ENCODE measurements around the gene RAB40B. TPM values are rescaled to one million over a fixed set of nuclear protein-coding genes. Genes with fewer than 3 reads are reported as not detected.

The RAB40B gene
- total RNA-seq, 3 donors from 2014 or later (not counting 1 experiment from before 2014, with no cell fraction given), result 3.7 to 7.3 (median 4.0) TPM

DNA sequence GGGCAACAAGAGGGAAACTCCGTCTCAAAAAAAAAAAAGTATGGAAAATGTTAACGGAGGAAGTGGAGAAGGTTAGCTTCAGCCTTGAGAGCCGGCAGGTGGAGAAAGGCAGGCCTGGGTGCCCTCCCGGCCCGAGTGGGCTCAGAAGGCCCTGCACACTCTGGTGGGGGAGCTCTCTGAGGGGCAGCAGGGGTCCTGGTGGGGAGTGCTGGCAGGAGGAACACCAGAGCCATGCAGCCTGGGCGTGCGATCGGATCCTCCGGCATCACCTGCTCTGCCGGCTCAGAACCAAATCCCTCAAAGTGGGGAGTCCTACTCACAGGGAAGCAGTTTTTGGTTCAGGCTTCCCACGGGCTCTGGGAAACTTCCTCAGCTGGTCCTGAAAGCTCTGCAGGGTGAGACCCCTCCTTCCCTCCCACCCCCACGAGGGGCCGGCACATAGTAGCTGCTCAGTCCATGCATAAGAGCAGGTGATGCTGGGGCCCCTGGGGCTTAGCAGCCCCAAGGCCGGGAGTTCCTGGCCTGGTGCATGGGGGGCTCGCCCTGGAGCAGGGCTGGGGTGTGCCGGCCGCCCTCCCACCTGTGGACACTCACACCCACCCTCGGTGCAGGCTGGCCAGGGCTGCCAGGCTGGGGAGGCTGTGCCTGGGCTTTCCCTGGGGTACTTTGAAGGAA lies 38.1 kb upstream of the RAB40B start:
- ATAC-seq, result no peak
- Mint-ChIP-seq H3K4me3 (no peak overlapping the region), H3K4me1 (peaks cover 0 to 5% of the 10 kb centered on the region in 2 donors), H3K27me3 (ENCODE audit: low read depth in 2 of 2) (peaks cover 0 to 2% of the 10 kb centered on the region in 2 donors), H3K9me3 (peaks cover 0 to 5% of the 10 kb centered on the region in 2 donors), H3K36me3 (peaks cover 14% of the 10 kb centered on the region), H3K27ac (no peak overlapping the region)
- no peak overlapping the region for H3K4me3 ChIP-seq (ENCODE audit: low read length)
- H3K4me1 ChIP-seq (ENCODE audit: control insufficient read depth, insufficient read depth, low read length), result peaks cover 11% of the 10 kb centered on the region
- H3K9me3 ChIP-seq (ENCODE audit: control insufficient read depth, insufficient read depth, low read length), result peaks cover 6% of the 10 kb centered on the region
- H3K27ac ChIP-seq (ENCODE audit: low read length), result no peak overlapping the region
- intact Hi-C loops (cut with micrococcal nuclease), result no loop called here
- TF ChIP-seq, protein P1, sequence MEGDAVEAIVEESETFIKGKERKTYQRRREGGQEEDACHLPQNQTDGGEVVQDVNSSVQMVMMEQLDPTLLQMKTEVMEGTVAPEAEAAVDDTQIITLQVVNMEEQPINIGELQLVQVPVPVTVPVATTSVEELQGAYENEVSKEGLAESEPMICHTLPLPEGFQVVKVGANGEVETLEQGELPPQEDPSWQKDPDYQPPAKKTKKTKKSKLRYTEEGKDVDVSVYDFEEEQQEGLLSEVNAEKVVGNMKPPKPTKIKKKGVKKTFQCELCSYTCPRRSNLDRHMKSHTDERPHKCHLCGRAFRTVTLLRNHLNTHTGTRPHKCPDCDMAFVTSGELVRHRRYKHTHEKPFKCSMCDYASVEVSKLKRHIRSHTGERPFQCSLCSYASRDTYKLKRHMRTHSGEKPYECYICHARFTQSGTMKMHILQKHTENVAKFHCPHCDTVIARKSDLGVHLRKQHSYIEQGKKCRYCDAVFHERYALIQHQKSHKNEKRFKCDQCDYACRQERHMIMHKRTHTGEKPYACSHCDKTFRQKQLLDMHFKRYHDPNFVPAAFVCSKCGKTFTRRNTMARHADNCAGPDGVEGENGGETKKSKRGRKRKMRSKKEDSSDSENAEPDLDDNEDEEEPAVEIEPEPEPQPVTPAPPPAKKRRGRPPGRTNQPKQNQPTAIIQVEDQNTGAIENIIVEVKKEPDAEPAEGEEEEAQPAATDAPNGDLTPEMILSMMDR (IDR thresholded peaks at IDR 0.05), result no peak
- DNase-seq, result no peak
- H3K36me3 ChIP-seq (ENCODE audit: control insufficient read depth, insufficient read depth, low read length), result no peaks in the 10 kb centered on the region
- WGBS (ENCODE audit: insufficient coverage), result 96% methylated on average over 18 of the region's 18 CpGs
- H3K27me3 ChIP-seq (ENCODE audit: control insufficient read depth, insufficient read depth, low read length), result no peaks in the 10 kb centered on the region

DNA sequence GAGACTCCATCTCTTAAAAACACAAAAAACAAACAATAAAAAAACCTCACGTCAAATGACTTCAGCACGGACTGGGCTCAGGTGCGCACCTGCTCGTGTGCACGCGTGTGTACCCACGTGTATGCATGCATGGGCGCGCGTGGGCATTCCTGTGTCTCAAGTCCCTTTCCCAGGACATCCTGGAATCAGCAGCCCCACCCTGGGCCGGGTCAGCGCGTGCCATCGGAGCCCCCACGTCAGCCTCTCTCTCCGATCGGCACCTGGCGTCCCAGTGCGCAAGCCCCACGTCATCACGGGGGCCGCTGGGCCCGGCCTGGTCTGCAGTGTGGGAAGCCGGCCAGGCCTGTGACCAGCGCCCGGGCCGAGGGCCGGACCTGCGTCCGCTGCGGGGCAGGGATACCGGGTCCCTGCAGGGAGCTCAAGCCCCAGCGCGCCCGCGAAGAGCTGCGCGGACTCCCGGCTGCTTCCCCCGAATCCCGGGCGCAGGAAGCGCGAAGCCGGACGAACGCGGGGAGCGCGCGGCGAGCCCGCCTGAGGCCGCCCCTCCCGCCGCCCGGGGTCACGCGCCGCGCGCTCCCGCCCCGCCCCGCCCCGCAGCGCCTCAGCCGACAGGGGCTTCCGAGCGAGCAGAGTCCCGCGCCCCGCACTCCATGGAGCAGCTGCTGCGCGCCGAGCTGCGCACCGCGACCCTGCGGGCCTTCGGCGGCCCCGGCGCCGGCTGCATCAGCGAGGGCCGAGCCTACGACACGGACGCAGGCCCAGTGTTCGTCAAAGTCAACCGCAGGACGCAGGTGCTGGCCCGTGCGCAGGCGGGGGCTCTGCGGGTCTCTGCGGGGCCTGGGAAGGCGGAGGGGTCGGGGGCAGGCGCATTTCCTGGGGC lies 36.7 kb upstream of the RAB40B start, which contains the start of gene FN3K:
Gene FN3K, plus strand, starts transcription at position 629 of the 880 bp plus-strand sequence. Its CDS starts 22 bp downstream, at position 651.
- Mint-ChIP-seq H3K36me3 (peaks cover 5% of the 10 kb centered on the region), H3K27me3 (ENCODE audit: low read depth in 2 of 2) (peaks cover 0 to 2% of the 10 kb centered on the region in 2 donors), H3K4me3 (peak within 1 kb of the TSS; percentile 73), H3K27ac (no peak within 1 kb of the TSS), H3K4me1 (peaks cover 0 to 5% of the 10 kb centered on the region in 2 donors), H3K9me3 (peaks cover 0 to 5% of the 10 kb centered on the region in 2 donors)
- TF ChIP-seq, protein P1 (IDR thresholded peaks at IDR 0.05), result no peak
- Histone ChIP-seq H3K4me1 (ENCODE audit: control insufficient read depth, insufficient read depth, low read length) (peaks cover 11% of the 10 kb centered on the region), H3K9me3 (ENCODE audit: control insufficient read depth, insufficient read depth, low read length) (peaks cover 6% of the 10 kb centered on the region), H3K27ac (ENCODE audit: low read length) (no peak within 1 kb of the TSS), H3K4me3 (ENCODE audit: low read length) (no peak within 1 kb of the TSS), H3K36me3 (ENCODE audit: control insufficient read depth, insufficient read depth, low read length) (peaks cover under 1% of the 10 kb centered on the region), H3K27me3 (ENCODE audit: control insufficient read depth, insufficient read depth, low read length) (no peaks in the 10 kb centered on the region)
- intact Hi-C loops (cut with micrococcal nuclease), result no loop called here
- 8% methylated on average over 101 of the region's 101 CpGs for WGBS (ENCODE audit: insufficient coverage)
- peak; percentile 55 to 83 (median 79) for ATAC-seq
- peak in 1 of 2 donors; percentile 55 for DNase-seq

DNA sequence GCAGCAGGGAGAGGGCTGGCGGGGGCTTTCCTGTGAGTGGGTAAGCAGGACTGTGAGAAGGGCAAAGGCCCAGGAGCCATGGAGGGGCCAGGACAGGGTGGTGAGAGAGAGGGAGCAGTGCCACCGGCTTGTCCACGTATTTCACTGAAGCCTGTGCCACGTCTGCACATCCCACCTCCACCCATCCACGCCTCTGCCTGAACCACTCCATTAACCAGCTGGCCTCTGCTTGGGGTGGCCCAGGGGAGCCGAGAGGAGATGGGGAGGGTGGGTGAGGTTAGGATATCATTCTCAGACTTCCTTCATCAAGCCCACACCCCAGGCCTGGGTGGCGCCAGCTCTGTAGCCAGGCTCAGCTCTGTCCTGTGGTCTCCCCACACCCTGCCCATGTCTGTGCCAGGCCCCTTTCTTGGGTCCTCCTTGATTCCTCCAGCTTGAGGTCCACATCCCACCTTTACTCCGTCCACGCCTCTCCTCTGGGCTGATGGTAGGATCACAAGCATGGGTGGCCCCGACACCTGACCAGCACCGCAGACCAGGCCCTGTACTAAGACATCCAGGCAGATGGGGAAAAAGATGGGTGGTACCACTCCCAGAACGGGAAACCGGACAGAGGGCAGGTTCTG lies 33.7 kb upstream of the RAB40B start:
- TF ChIP-seq, protein P1 (IDR thresholded peaks at IDR 0.05), result no peak
- Mint-ChIP-seq H3K27me3 (ENCODE audit: low read depth in 2 of 2) (peaks cover 0 to 2% of the 10 kb centered on the region in 2 donors), H3K9me3 (peaks cover 0 to 5% of the 10 kb centered on the region in 2 donors), H3K4me1 (peaks cover 0 to 5% of the 10 kb centered on the region in 2 donors), H3K36me3 (peaks cover 10% of the 10 kb centered on the region), H3K4me3 (no peak overlapping the region), H3K27ac (no peak overlapping the region)
- H3K4me3 ChIP-seq (ENCODE audit: low read length), result no peak overlapping the region
- 93% methylated on average over 9 of the region's 13 CpGs for WGBS (ENCODE audit: insufficient coverage)
- H3K27me3 ChIP-seq (ENCODE audit: control insufficient read depth, insufficient read depth, low read length), result no peaks in the 10 kb centered on the region
- intact Hi-C loops (cut with micrococcal nuclease), result no loop called here
- peaks cover 6% of the 10 kb centered on the region for H3K9me3 ChIP-seq (ENCODE audit: control insufficient read depth, insufficient read depth, low read length)
- H3K4me1 ChIP-seq (ENCODE audit: control insufficient read depth, insufficient read depth, low read length), result peaks cover 11% of the 10 kb centered on the region
- ATAC-seq, result no peak
- no peak for DNase-seq
- H3K36me3 ChIP-seq (ENCODE audit: control insufficient read depth, insufficient read depth, low read length), result peaks cover 7% of the 10 kb centered on the region
- no peak overlapping the region for H3K27ac ChIP-seq (ENCODE audit: low read length)
